ENCODE measurements around the gene SSNA1. TPM values are rescaled to one million over a fixed set of nuclear protein-coding genes. Genes with fewer than 3 reads are reported as not detected.

The SSNA1 gene
- total and polyA plus RNA-seq, 9 of the 15 experiments (the other 6 are each of a cell fraction or from before 2014, with no cell fraction given) = 1.9 to 130 (median 57.1) TPM

DNA sequence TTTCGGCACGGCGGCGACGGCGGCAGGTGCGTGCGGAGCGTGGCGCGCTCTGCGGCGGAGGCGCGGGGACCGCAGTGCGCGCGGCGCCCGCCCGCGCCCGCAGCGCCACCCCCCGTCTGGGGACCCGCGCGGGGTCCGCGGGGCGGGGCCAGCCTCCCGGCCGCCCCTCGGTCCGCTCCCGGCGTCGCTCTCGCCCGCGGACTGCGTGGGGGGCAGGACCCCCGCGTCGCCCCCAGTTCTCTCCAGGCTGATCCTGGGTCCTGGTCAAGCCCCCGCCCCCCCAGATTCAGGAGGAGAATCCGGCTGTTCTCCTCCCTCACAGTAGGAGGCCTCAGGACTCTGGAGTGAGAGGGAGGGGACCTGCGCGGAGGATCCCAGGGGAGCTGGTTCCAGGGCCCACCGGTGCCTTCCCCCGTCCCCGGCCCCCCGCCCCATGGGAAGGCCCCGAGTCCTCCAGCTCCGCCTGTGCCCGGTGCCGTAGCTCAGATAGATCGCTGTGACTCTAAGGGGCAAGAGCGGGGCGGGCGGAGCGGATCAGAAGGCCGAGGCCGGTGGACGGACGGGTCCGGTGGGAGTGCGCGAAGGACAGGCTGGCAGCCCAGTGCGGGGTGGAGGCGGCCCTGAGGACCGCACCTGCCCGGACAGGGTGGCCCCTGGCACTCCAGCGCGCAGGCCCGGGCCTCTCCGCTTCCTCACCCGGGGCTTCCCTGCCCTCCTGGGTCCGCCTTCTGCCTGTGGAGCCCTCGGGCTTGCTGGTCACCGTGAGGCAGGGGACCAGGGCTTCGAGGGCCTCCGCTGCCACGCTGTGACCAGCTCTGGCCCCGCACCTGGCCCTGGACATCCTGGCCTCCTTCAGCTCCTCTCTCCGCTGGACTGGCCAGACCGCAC is 34.0 kb downstream of the SSNA1 start, which contains the start of gene RNF208 (continued):
- peak; percentile 76 for TF ChIP-seq HNRNPL (IDR thresholded peaks at IDR 0.05; ENCODE audit: low read depth, low read length)

DNA sequence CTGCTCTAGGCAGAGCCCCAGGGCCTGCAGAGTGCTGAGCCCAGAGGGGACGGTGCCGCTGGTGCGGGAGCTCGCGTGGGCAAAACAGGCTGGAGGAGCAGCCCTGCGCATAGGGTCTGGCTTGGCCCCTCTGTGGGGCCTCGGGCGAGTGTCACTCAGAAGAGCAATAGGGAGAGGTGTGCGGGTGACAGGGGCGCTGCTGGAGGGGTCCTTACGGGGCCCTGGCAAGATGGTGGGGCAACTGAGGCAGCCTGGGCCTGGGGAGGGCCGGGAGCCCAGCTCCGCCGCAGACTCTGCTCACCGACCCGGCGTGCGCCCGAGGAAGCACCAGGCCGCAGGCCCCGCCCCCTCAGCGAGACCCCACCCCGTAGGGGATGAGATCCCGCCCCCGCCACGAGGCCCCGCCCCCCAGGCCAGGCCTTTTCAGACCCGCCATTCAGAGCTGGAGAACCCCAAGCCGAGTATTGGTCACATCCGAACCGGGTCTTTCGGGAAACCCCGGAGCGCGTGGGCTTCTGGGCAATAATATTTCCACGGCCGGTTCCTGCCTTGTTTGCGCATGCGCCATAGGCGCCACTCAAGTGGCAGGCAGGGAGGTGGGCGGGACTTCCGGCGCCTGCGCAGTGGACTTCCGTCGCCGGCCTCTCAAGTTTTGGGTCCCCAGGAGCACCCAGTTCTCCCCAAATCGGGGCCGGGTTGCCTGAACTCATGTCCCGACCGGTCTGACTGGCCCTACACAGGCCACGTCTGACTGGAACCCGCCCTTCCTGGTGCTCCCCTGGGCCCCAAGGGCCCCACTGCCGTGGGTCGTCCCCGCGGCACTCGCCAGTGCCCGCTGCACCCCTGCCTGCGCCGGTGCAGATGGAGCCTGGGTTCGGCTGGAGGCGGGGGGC is 34.8 kb downstream of the SSNA1 start:
- H3K79me2 ChIP-seq (ENCODE audit: control insufficient read depth, insufficient read depth, low read length) = peaks cover 7% of the 10 kb centered on the region; the same call in 2 of the 3 replicates
- DNase-seq (ENCODE audit: extremely low read depth in 1 of 4, low spot score in 3 of 4) = peak; percentile 94 to 99 (median 96)
- peak overlapping the region; percentile 89 for H2AFZ ChIP-seq (ENCODE audit: low read depth, low read length)
- peak overlapping the region; percentile 85 to 97 for H3K9ac ChIP-seq (ENCODE audit: insufficient read depth in 1 of 2, low read depth in 2 of 2, low read length in 2 of 2)
- 3% methylated on average over 37 of the region's 63 CpGs for WGBS (ENCODE audit: insufficient coverage, low coverage, missing lambda C conversion rate)
- H3K9me3 ChIP-seq (replicated peaks; ENCODE audit: control insufficient read depth, insufficient read depth, low read depth, low read length) = no peaks in the 10 kb centered on the region
- ChIA-PET CTCF (ENCODE audit: low intra/inter-chr PET ratio) (interaction anchor here (0.6 to 1.0 kb wide), 2 partner anchors 169 to 436 kb away, joined by 4 read pairs; no protein-coding TSS in a partner anchor), POLR2A (interaction anchor here (0.6 to 2.1 kb wide), 12 partner anchors 13 to 177 kb away, joined by 3 to 12 read pairs (median 4); partner anchors contain the start of genes SAPCD2, TPRN and TUBB4B)
- H3K27me3 ChIP-seq (ENCODE audit: control insufficient read depth in 2 of 2, insufficient read depth in 2 of 2, low read length in 2 of 2) = no peaks in the 10 kb centered on the region
- H4K20me1 ChIP-seq (replicated peaks; ENCODE audit: control insufficient read depth, insufficient read depth, low read length) = no peaks in the 10 kb centered on the region
- peaks cover 28 to 95% of the 10 kb centered on the region in 2 experiments for H3K4me1 ChIP-seq (replicated peaks in 1 of 2; ENCODE audit: control insufficient read depth in 2 of 2, insufficient read depth in 2 of 2, low read length in 2 of 2)
- peak; percentile 84 for ATAC-seq
- peak overlapping the region; percentile 83 for H3K27ac ChIP-seq (ENCODE audit: extremely low read depth, low read depth, low read length)
- no TSS peak for BruUV-seq (replicated peaks)
- FAIRE-seq = peak; percentile 99
- intact Hi-C loops (cut with micrococcal nuclease) = no loop called here
- no peaks in the 10 kb centered on the region for H3K9me1 ChIP-seq (ENCODE audit: control insufficient read depth, insufficient read depth, low read length)
- peaks cover 7% of the 10 kb centered on the region; the same call in 1 of the 3 replicates for H3K36me3 ChIP-seq (ENCODE audit: control insufficient read depth, insufficient read depth, low read length)
- in situ Hi-C loops (cut with MboI) = no loop called here
- H3K4me3 ChIP-seq = peak overlapping the region; percentile 85
- H3K4me2 ChIP-seq (ENCODE audit: insufficient read depth, low read length) = peak overlapping the region; percentile 92
- TF ChIP-seq, protein P1, sequence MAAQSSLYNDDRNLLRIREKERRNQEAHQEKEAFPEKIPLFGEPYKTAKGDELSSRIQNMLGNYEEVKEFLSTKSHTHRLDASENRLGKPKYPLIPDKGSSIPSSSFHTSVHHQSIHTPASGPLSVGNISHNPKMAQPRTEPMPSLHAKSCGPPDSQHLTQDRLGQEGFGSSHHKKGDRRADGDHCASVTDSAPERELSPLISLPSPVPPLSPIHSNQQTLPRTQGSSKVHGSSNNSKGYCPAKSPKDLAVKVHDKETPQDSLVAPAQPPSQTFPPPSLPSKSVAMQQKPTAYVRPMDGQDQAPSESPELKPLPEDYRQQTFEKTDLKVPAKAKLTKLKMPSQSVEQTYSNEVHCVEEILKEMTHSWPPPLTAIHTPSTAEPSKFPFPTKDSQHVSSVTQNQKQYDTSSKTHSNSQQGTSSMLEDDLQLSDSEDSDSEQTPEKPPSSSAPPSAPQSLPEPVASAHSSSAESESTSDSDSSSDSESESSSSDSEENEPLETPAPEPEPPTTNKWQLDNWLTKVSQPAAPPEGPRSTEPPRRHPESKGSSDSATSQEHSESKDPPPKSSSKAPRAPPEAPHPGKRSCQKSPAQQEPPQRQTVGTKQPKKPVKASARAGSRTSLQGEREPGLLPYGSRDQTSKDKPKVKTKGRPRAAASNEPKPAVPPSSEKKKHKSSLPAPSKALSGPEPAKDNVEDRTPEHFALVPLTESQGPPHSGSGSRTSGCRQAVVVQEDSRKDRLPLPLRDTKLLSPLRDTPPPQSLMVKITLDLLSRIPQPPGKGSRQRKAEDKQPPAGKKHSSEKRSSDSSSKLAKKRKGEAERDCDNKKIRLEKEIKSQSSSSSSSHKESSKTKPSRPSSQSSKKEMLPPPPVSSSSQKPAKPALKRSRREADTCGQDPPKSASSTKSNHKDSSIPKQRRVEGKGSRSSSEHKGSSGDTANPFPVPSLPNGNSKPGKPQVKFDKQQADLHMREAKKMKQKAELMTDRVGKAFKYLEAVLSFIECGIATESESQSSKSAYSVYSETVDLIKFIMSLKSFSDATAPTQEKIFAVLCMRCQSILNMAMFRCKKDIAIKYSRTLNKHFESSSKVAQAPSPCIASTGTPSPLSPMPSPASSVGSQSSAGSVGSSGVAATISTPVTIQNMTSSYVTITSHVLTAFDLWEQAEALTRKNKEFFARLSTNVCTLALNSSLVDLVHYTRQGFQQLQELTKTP (IDR thresholded peaks at IDR 0.05; ENCODE audit: low read depth in 1 of 2, partially characterized antibody in 2 of 2) = no peak
- TF ChIP-seq PHF8 (IDR thresholded peaks at IDR 0.05; ENCODE audit: borderline replicate concordance, low read length) = peak; percentile 90
- TF ChIP-seq ZNF717 (CRISPR knock-in tag; IDR thresholded peaks at IDR 0.05) = no peak
- peak; percentile 89 for TF ChIP-seq C11orf30 (IDR thresholded peaks at IDR 0.05; ENCODE audit: low read depth)
- TF ChIP-seq SREBF2 (CRISPR knock-in tag; IDR thresholded peaks at IDR 0.05) = no peak
- TF ChIP-seq, protein P2, sequence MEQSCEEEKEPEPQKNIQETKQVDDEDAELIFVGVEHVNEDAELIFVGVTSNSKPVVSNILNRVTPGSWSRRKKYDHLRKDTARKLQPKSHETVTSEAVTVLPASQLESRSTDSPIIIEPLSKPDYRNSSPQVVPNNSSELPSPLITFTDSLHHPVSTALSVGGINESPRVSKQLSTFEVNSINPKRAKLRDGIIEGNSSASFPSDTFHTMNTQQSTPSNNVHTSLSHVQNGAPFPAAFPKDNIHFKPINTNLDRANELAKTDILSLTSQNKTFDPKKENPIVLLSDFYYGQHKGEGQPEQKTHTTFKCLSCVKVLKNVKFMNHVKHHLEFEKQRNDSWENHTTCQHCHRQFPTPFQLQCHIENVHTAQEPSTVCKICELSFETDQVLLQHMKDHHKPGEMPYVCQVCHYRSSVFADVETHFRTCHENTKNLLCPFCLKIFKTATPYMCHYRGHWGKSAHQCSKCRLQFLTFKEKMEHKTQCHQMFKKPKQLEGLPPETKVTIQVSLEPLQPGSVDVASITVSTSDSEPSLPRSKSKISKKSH (CRISPR knock-in tag; IDR thresholded peaks at IDR 0.05) = no peak
- no peak for TF ChIP-seq SAP30 (IDR thresholded peaks at IDR 0.05; ENCODE audit: borderline replicate concordance, insufficient read depth, low read depth, low read length, poor library complexity, severe bottlenecking)
- TF ChIP-seq ZFX (CRISPR knock-in tag; IDR thresholded peaks at IDR 0.05) = peak; percentile 78
